MM.1S (cell line): ENCODE results near the gene IPCEF1.

Experiments used
- EZH2 ChIP-seq: fragments of 300-600 bp; sonication (generic); optimal IDR thresholded peaks from 2 replicates; pipeline ENCODE3; 2017; ENCODE audit warnings: low read depth, mild to moderate bottlenecking, antibody characterized with exemption, low read length, mixed read lengths
- TF ChIP-seq, protein P1 (sequence below): fragments of 300-600 bp; sonication (generic); IDR thresholded peaks from 2 replicates; pipeline ENCODE4 v1.5.1; 2016; ENCODE audit warnings: antibody characterized with exemption, low read length, mixed read lengths

DNA sequence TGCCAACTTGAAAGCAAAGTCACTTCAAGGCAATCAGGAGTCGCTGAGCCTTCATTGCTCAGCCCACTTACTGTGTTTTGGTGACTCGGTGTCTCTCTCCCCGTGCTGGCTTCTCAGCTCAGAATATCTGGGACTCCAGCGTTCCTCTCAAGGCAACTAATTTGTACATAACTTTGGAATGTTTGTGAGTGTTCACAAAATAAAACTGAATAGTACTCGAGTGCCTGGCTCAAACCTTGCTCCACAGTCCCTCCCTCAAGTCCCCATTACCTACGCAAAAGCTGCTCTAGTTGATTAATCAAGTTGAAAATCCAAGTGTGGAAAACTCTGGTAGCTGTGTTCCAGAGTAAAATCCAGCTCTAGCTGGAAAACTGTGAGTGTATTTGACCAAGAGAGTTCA lies 8.6 kb downstream of the IPCEF1 start:
- TF ChIP-seq, protein P1, sequence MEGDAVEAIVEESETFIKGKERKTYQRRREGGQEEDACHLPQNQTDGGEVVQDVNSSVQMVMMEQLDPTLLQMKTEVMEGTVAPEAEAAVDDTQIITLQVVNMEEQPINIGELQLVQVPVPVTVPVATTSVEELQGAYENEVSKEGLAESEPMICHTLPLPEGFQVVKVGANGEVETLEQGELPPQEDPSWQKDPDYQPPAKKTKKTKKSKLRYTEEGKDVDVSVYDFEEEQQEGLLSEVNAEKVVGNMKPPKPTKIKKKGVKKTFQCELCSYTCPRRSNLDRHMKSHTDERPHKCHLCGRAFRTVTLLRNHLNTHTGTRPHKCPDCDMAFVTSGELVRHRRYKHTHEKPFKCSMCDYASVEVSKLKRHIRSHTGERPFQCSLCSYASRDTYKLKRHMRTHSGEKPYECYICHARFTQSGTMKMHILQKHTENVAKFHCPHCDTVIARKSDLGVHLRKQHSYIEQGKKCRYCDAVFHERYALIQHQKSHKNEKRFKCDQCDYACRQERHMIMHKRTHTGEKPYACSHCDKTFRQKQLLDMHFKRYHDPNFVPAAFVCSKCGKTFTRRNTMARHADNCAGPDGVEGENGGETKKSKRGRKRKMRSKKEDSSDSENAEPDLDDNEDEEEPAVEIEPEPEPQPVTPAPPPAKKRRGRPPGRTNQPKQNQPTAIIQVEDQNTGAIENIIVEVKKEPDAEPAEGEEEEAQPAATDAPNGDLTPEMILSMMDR = no peak
- no peak for TF ChIP-seq EZH2
